Choroid plexus epithelial cell (primary cell): ENCODE measurements around the gene UCHL5.

Experiments
- DNase-seq: peaks from one replicate; pipeline ENCODE4 v3.0.0-alpha.2; 2010; ENCODE audit warnings: low read depth
- H3K4me3 ChIP-seq: 2 replicates; pipeline ENCODE4 v1.5.1; 2011; ENCODE audit warnings: low read depth, mild to moderate bottlenecking, control low read depth, low read length, moderate library complexity
- CTCF ChIP-seq: conservative IDR thresholded peaks from 2 replicates; pipeline ENCODE4 v1.5.1; 2011; ENCODE audit warnings: low read depth, mild to moderate bottlenecking, control low read depth, inconsistent platforms, low read length, moderate library complexity

The UCHL5 gene

DNA sequence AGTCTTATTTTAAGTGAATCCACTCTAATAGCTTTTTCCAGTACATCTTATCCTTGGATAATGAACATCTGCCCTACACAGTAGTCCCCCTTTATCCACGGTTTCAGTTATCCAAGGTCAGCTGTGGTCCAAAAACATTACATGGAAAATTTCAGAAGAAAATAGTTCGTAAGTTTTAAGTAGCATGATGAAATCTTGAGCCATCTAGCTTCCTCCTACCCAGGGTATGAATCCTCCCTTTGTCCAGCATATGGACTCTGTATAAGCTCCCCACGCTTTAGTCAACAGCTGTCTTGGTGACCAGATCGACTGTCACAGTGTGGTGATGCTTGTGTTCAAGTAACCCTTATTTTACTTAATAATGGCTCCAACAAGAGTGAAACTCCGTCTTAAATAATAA lies 43.5 kb upstream of the UCHL5 start:
- H3K4me3 ChIP-seq = no peak overlapping the region
- DNase-seq = no peak
- TF ChIP-seq CTCF = no peak

DNA sequence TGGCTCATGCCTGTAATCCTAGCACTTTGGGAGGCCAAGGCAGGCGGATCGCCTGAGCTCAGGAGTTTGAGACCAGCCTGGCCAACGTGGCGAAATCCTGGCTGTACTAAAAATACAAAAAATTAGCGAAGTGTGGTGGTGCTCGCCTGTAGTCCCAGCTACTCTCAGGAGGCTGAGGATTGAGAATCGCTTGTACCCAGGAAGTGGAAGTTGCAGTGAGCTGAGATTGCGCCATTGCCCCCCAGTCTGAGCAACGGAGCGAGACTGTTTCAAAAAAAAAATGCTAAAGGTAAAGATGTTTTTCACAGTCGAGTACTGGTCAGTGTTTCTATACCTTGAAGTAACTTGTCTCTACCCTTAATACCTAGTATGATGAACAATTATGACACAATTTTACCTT lies 35.0 kb upstream of the UCHL5 start:
- no peak for DNase-seq
- H3K4me3 ChIP-seq = no peak overlapping the region
- no peak for TF ChIP-seq CTCF

DNA sequence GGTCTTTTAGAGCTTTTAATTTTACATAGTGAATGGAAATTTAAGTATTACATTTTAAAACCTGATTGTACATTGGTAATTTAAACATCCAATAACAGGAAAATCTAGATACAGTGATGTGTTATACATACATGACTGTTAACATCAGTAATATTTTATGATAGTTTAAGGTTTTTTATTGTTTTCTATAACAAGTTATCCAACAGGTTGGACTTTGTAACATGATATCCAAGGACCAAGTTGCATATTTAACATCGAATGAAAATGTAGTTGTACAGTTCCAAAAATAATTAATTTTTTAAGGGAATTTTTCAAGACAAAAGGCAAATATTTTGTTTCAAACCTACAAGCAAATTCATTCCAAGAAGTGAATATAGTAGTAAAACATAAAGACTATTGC lies 31.7 kb upstream of the UCHL5 start:
- H3K4me3 ChIP-seq = no peak overlapping the region
- TF ChIP-seq CTCF = no peak
- no peak for DNase-seq

- no peak for DNase-seq
- no peak overlapping the region for H3K4me3 ChIP-seq
- TF ChIP-seq CTCF = no peak
Measured at GRCh38 chr1:193087893-193088292, 28.7 kb upstream of the UCHL5 start.

DNA sequence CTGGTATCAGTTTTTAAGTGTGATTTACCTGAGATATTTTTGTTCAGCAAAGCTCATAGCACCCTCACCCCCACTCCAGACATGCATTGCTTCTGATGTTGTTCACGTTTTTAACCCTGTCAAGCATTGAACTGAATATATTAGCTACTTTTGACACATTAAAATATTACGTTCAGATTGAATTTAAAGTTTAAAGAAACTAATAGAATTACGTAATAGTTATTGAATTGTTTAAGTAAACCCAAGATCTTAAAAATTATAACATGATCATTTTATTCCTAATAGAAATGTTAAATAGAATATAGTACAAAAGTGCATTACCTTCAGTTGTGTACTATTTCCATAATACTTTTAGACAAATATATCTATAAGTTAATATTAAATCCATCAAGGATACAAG lies 27.2 kb upstream of the UCHL5 start:
- no peak for DNase-seq
- no peak for TF ChIP-seq CTCF
- H3K4me3 ChIP-seq = no peak overlapping the region

DNA sequence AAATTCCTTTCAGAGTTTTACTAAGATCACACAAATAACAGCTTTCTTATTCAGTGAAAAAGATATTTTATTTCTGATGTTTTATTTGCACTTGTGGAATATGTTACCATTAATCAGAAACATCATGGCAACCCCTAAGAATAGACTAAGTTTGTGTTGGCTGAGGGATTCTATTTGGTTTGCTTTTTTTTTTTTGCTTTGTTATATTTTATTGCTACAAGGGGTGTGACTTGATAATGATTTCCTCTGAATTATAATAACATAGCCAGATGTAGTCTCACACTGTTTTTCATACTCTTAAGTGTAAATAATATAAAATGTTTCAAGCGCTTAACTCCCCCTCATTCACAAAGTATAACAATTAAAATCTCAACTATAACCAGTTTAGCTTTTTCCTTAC lies 26.1 kb upstream of the UCHL5 start:
- DNase-seq = no peak
- H3K4me3 ChIP-seq = no peak overlapping the region
- TF ChIP-seq CTCF = no peak

DNA sequence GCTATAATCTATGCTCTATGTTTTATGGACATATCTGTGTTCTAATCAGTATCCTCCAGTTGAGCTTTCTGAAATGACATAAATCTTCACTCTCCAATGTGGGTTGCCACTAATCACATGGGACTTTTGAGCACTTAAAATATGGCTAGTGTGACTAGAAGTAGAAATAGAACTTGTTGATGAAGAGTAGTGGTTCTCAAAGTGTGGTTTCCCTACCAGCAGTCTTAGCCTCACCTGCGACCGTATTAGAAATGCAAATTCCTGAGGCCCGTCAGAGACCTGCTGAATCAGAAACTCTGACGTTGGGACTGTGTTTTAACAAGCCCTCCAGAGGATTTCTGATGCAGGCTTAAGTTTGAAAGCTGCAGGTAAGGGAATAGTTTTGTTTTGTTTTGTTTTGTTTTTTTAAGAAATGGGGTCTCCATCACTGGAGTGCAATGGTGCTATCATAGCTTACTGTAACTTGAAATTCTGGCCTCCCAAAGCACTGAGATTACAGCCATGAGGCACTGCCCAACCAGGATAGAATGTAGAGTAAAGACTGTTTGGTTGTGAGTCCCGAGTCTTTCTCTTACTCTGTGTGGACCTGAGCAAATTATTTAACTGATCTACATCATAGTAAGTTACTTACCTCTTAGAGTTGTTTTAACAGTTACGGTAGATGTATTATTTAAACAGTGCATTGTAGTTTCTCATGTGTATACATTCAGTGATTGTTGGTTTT lies 24.4 kb upstream of the UCHL5 start:
- no peak for TF ChIP-seq CTCF
- no peak overlapping the region for H3K4me3 ChIP-seq
- DNase-seq = no peak
